ENCODE measurements around the gene MICB. TPM values are rescaled to one million over a fixed set of nuclear protein-coding genes. Genes with fewer than 3 reads are reported as not detected.

Gene MICB
- total and polyA plus RNA-seq, 2 of the 8 experiments (the other 6 are each of a cell fraction or from before 2014, with no cell fraction given), result 16.2 to 25.3 TPM

- no peak overlapping the region for H2AFZ ChIP-seq (ENCODE audit: low read length)
- H4K8ac ChIP-seq (ENCODE audit: extremely low read depth, insufficient read depth, low read length), result no peak overlapping the region
- H2BK15ac ChIP-seq (ENCODE audit: low read length), result no peak overlapping the region
- no peak overlapping the region for H4K5ac ChIP-seq (ENCODE audit: insufficient read length, low read depth, low read length)
- H3K79me2 ChIP-seq (ENCODE audit: control insufficient read depth in 1 of 2, insufficient read depth in 2 of 2, low read length in 2 of 2), result peaks cover 34 to 64% of the 10 kb centered on the region in 2 experiments
- peak overlapping the region; percentile 97 to 100 (median 98) for H3K9ac ChIP-seq (replicated peaks in 1 of 4; ENCODE audit: extremely low read depth in 1 of 4, low read depth in 3 of 4, low read length in 3 of 4)
- no peak overlapping the region for H2BK20ac ChIP-seq (ENCODE audit: low read length)
- 32% methylated on average over 4 of the region's 4 CpGs; no CpG with 5 or more reads in 1 of the 2 experiments for WGBS, 2 experiments (ENCODE audit: extremely low coverage in 1 of 2, insufficient coverage in 1 of 2, insufficient read length in 1 of 2, insufficient replicate concordance in 2 of 2, low coverage in 1 of 2, low lambda C conversion rate in 2 of 2, missing lambda C conversion rate in 1 of 2)
- H3K36me3 ChIP-seq (ENCODE audit: control insufficient read depth in 2 of 4, insufficient read depth in 4 of 4, low read length in 3 of 4), result peaks cover 33 to 49% (median 45%) of the 10 kb centered on the region in 4 experiments
- H3K4me2 ChIP-seq (ENCODE audit: insufficient read depth in 1 of 2, low read depth in 2 of 2, low read length in 2 of 2), result peak overlapping the region; percentile 71 to 86
- H2BK5ac ChIP-seq (ENCODE audit: low read depth, low read length), result peak overlapping the region; percentile 100; the same call in 1 of the 2 replicates
- ChIA-PET POLR2A (ENCODE audit: partially characterized antibody) (interaction anchor here (1.1 to 18.4 kb wide), 32 partner anchors 8 to 287 kb away, joined by 3 to 428 read pairs (median 13); partner anchors contain the start of genes AIF1, BAG6, C6orf47 and CSNK2B), CTCF (ENCODE audit: partially characterized antibody) (interaction anchor here (0.6 to 24.7 kb wide), 4 partner anchors 10 to 61 kb away, joined by 3 to 613 read pairs (median 8); partner anchors contain the start of gene NCR3)
- H3K4me3 ChIP-seq (ENCODE audit: extremely low read depth in 1 of 4, insufficient read depth in 2 of 4, low read depth in 3 of 4, low read length in 4 of 4), result peak overlapping the region; percentile 75 to 99 (median 97)
- H4K20me1 ChIP-seq (replicated peaks in 1 of 2; ENCODE audit: control insufficient read depth in 1 of 2, insufficient read depth in 2 of 2, low read length in 2 of 2), result peaks cover 27 to 29% of the 10 kb centered on the region in 2 experiments
- H3K23me2 ChIP-seq (ENCODE audit: low read depth, low read length), result peaks cover 5% of the 10 kb centered on the region
- 0 out of 2 replicates have a peak, but pooled peaks have one; percentile 17 for TF ChIP-seq PHF8 (conservative IDR thresholded peaks at IDR 0.05; ENCODE audit: low read depth, low read length)
- no peak for TF ChIP-seq SIX5 (IDR thresholded peaks at IDR 0.05; ENCODE audit: low read depth, low read length)
- H3K18ac ChIP-seq (ENCODE audit: extremely low read depth, low read length), result no peak overlapping the region; the same call in 1 of the 2 replicates
- H3K9me3 ChIP-seq (ENCODE audit: insufficient read depth in 2 of 2, low read depth in 1 of 2, low read length in 1 of 2), result no peaks in the 10 kb centered on the region
- no peak overlapping the region for H2BK120ac ChIP-seq (replicated peaks; ENCODE audit: low read depth, low read length)
- H3K79me1 ChIP-seq (ENCODE audit: low read depth, low read length), result no peaks in the 10 kb centered on the region; the same call in 1 of the 2 replicates
- H3K27ac ChIP-seq (ENCODE audit: low read depth, low read length), result peak overlapping the region; percentile 99
- H4K91ac ChIP-seq (replicated peaks; ENCODE audit: insufficient read length, low read length), result no peak overlapping the region
- no peak overlapping the region for H3K14ac ChIP-seq (ENCODE audit: insufficient read length)
- peak overlapping the region; percentile 99; the same call in 1 of the 2 replicates for H2AK5ac ChIP-seq (ENCODE audit: low read depth, low read length)
- H3K4ac ChIP-seq (replicated peaks; ENCODE audit: insufficient read length, low read depth, low read length), result no peak overlapping the region
- peaks cover 2 to 14% (median 8%) of the 10 kb centered on the region in 4 experiments; a peak in 5 of 7 replicates for H3K4me1 ChIP-seq (replicated peaks in 1 of 4; ENCODE audit: control insufficient read depth in 3 of 4, insufficient read depth in 4 of 4, low read length in 3 of 4)
- FAIRE-seq, result no peak
- no peaks in the 10 kb centered on the region for H3K27me3 ChIP-seq (replicated peaks in 1 of 4; ENCODE audit: control insufficient read depth in 3 of 4, extremely low read depth in 1 of 4, insufficient read depth in 3 of 4, low read length in 3 of 4)
- no peak for DNase-seq (ENCODE audit: low read depth in 1 of 2, low spot score in 2 of 2)
- H3K23ac ChIP-seq (ENCODE audit: insufficient read length), result no peak overlapping the region
- no peak overlapping the region for H3K56ac ChIP-seq (replicated peaks; ENCODE audit: insufficient read length, low read depth, low read length)
- no peak overlapping the region for H2BK12ac ChIP-seq (ENCODE audit: low read depth, low read length)
These were observed 42.7 kb downstream of the MICB start for GRCh38 chr6:31540640-31541039.
